Measurements from ENCODE around the gene MLXIP. TPM values are rescaled to one million over a fixed set of nuclear protein-coding genes. Genes with fewer than 3 reads are reported as not detected.

MLXIP gene
- polyA plus RNA-seq, 2 donors, result 8.2 to 18.0 TPM

DNA sequence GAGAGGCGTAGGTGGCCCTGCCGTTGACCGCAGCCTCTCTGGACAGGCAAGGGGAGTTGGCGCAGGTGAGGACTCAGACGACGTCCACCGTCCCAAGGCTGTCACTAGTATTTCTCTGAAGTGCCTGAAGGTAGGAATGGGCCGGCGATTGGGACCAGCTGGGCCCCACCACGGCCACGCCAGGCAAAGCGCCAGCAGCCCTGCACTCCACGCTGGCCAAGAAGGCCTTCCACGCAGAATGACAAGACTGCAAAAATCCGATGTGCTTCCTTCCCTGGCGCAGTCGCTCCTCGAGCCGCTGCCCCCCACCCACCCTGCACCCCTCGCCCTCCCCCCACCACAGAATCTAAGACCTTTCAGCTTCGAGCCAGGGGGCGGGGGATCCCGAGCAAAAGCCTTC is 17.3 kb upstream of the MLXIP start:
- Histone ChIP-seq H3K27ac (ENCODE audit: low read depth in 2 of 2, low read length in 1 of 2) (no peak overlapping the region), H3K4me1 (ENCODE audit: control insufficient read depth in 2 of 2, insufficient read depth in 2 of 2, low read length in 1 of 2) (peaks cover 6 to 8% of the 10 kb centered on the region in 2 donors), H3K27me3 (ENCODE audit: control insufficient read depth in 1 of 2, insufficient read depth in 2 of 2, low read length in 2 of 2) (no peaks in the 10 kb centered on the region), H3K4me3 (ENCODE audit: low read depth in 1 of 2, low read length in 2 of 2) (no peak overlapping the region), H3K36me3 (ENCODE audit: control insufficient read depth in 2 of 2, insufficient read depth in 2 of 2, low read length in 1 of 2) (peaks cover 0 to 3% of the 10 kb centered on the region in 2 donors), H3K9me3 (ENCODE audit: control insufficient read depth in 2 of 2, insufficient read depth in 1 of 2, low read depth in 1 of 2, low read length in 1 of 2) (no peaks in the 10 kb centered on the region)
- WGBS, 2 donors, result 87 to 90% methylated on average over 23 of the region's 23 CpGs

DNA sequence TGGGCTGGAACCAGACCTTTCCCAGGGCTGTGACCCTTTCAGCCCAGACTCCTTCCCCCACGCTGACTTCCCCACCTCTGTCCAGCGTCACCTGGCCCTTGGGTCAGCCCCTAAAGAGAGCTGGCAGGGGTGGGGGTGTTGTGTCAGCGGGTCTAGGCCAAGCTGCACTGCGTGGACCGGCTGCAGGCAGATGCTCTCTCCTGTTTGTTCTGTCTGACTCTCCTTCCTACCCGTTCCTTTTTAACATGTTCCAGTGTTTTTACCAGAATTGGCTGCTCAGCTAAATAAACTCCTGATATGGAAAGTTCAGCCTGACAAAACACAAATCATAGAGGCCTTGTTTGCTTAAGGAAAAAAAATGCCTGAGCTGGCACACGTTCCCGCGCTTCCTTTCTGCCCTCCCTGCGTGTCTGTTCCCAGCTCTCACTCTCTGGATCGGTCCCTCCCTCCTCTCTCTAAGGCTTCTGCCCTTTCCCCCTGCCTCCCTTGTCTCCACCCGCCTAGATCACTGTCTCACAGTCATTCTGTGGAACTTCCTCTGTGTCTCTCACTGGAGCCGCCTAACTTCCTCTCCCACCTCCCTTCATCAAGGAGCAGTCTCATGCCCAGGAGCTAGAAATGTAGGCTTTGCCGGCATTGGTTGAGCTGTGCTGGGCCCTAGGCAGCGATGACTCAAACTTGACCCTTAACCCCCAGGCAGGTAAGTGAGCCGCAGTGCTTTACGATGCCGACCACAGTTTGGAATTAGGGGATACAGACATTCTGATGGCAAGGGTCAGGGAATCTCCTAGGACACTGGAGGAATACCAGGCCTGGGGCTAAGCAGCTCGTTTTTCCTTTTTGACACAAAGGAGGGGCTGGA is 15.5 kb upstream of the MLXIP start:
- peaks cover 0 to 3% of the 10 kb centered on the region in 2 donors for H3K36me3 ChIP-seq (ENCODE audit: control insufficient read depth in 2 of 2, insufficient read depth in 2 of 2, low read length in 1 of 2)
- no peaks in the 10 kb centered on the region for H3K27me3 ChIP-seq (ENCODE audit: control insufficient read depth in 1 of 2, insufficient read depth in 2 of 2, low read length in 2 of 2)
- 12 to 17% methylated on average over 19 of the region's 19 CpGs for WGBS, 2 donors
- no peak overlapping the region for H3K4me3 ChIP-seq (ENCODE audit: low read depth in 1 of 2, low read length in 2 of 2)
- H3K27ac ChIP-seq (ENCODE audit: low read depth in 2 of 2, low read length in 1 of 2), result peak overlapping the region; percentile 73 to 85
- H3K9me3 ChIP-seq (ENCODE audit: control insufficient read depth in 2 of 2, insufficient read depth in 1 of 2, low read depth in 1 of 2, low read length in 1 of 2), result no peaks in the 10 kb centered on the region
- H3K4me1 ChIP-seq (ENCODE audit: control insufficient read depth in 2 of 2, insufficient read depth in 2 of 2, low read length in 1 of 2), result peaks cover 6 to 8% of the 10 kb centered on the region in 2 donors

DNA sequence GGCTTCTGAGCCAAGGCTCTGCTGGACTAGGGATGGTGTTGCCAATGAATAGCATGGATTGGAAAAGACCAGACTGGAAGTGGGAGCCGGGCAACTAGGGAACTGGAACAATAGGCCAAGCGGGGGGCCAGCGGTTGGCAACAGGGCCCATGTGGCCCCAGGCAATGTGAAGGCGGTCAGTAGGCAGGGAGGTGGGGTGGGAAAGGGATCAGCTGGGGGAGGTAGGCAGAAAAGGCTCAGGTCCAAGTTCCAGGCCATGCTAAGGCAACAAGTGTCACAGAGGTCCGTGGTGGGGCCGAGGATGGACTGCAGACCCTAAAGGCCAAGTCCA is 14.9 kb upstream of the MLXIP start:
- Histone ChIP-seq H3K4me1 (ENCODE audit: control insufficient read depth in 2 of 2, insufficient read depth in 2 of 2, low read length in 1 of 2) (peaks cover 6 to 8% of the 10 kb centered on the region in 2 donors), H3K9me3 (ENCODE audit: control insufficient read depth in 2 of 2, insufficient read depth in 1 of 2, low read depth in 1 of 2, low read length in 1 of 2) (no peaks in the 10 kb centered on the region), H3K4me3 (ENCODE audit: low read depth in 1 of 2, low read length in 2 of 2) (no peak overlapping the region), H3K36me3 (ENCODE audit: control insufficient read depth in 2 of 2, insufficient read depth in 2 of 2, low read length in 1 of 2) (peaks cover 0 to 3% of the 10 kb centered on the region in 2 donors), H3K27ac (ENCODE audit: low read depth in 2 of 2, low read length in 1 of 2) (peak overlapping the region; percentile 73 to 85), H3K27me3 (ENCODE audit: control insufficient read depth in 1 of 2, insufficient read depth in 2 of 2, low read length in 2 of 2) (no peaks in the 10 kb centered on the region)
- WGBS, 2 donors, result 63 to 81% methylated on average over 6 of the region's 6 CpGs

DNA sequence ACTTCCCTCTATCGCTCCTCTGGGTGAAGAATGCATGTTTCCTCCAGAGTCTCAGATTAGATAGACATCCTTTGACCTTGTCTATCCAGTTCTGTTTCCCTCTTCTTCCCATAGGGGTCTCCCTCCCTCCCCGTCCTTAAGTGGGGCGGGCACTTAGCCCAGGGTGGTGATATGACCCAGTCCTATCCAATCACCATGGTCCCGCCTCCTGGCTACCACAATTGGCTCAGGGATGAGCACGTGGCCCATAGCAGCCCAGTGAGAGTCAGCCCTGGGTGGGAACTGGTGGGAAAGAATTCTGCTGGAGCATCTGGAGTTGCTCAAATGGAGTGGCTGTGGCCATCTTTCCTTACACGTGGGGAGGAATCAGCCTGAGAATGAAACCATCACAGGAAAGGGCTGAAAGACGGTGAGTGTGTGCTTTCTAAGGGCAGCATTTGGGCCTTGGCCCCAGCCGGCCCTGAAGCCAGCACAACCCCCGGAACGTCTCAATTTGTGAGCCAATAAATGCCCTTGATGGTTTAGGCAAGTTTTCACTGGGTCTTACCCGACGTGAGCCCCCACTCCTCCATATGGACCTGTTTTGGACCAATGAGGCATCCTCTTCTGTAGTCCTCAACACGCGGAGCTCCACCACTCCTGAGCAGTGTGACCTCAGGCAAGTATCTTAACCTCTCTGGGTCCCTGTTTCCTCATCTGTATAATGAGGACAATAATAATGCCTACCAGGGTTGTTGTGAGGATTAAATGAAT is 14.4 kb upstream of the MLXIP start:
- H3K27me3 ChIP-seq (ENCODE audit: control insufficient read depth in 1 of 2, insufficient read depth in 2 of 2, low read length in 2 of 2), result no peaks in the 10 kb centered on the region
- H3K27ac ChIP-seq (ENCODE audit: low read depth in 2 of 2, low read length in 1 of 2), result peak overlapping the region; percentile 73 to 85
- WGBS, 2 donors, result 68 to 73% methylated on average over 14 of the region's 14 CpGs
- H3K4me3 ChIP-seq (ENCODE audit: low read depth in 1 of 2, low read length in 2 of 2), result no peak overlapping the region
- H3K36me3 ChIP-seq (ENCODE audit: control insufficient read depth in 2 of 2, insufficient read depth in 2 of 2, low read length in 1 of 2), result peaks cover 0 to 3% of the 10 kb centered on the region in 2 donors
- no peaks in the 10 kb centered on the region for H3K9me3 ChIP-seq (ENCODE audit: control insufficient read depth in 2 of 2, insufficient read depth in 1 of 2, low read depth in 1 of 2, low read length in 1 of 2)
- peaks cover 6 to 8% of the 10 kb centered on the region in 2 donors for H3K4me1 ChIP-seq (ENCODE audit: control insufficient read depth in 2 of 2, insufficient read depth in 2 of 2, low read length in 1 of 2)

DNA sequence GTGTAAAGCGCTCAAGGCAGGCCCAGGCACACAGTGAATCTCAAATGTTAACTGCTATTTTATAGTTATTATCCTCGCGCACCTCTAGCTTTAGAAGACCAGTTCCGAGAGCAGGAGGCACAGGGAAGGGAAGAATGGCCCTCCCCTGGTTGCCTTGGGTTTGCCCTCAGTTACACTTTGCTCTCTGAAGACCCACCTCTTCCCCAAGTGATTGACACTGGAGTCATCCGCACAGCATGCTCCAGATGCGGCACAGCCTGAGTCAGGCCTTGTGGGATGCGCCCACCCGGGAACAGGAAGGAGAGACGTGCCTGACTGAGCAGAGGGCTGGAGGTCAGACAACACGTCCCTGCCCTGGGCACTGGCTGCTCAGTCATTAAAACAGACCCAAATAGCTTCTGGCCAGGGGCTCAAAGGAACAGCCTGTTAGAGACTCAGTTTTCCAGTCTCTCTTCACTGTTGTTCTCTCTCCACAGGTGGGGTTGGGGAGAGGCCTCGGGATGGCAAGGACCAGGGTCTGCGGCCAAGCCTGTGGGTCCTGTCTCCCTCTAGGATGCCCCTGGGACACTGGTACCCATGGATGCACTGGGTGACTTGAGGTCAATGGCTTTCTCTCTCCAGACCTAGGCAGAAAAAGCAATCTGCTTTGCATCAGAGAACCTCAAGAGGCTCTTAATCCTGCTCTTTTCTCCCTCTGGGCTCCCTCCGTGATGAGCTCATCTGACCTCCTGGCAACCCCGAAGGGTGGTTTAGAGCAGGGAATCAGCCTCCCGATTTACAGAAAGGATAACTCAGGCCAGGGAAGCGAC is 13.6 kb upstream of the MLXIP start:
- H3K27ac ChIP-seq (ENCODE audit: low read depth in 2 of 2, low read length in 1 of 2), result peak overlapping the region; percentile 11 to 85
- peaks cover 6 to 8% of the 10 kb centered on the region in 2 donors for H3K4me1 ChIP-seq (ENCODE audit: control insufficient read depth in 2 of 2, insufficient read depth in 2 of 2, low read length in 1 of 2)
- no peaks in the 10 kb centered on the region for H3K36me3 ChIP-seq (ENCODE audit: control insufficient read depth in 2 of 2, insufficient read depth in 2 of 2, low read length in 1 of 2)
- no peak overlapping the region for H3K4me3 ChIP-seq (ENCODE audit: low read depth in 1 of 2, low read length in 2 of 2)
- 62 to 65% methylated on average over 16 of the region's 16 CpGs for WGBS, 2 donors
- H3K9me3 ChIP-seq (ENCODE audit: control insufficient read depth in 2 of 2, insufficient read depth in 1 of 2, low read depth in 1 of 2, low read length in 1 of 2), result no peaks in the 10 kb centered on the region
- H3K27me3 ChIP-seq (ENCODE audit: control insufficient read depth in 1 of 2, insufficient read depth in 2 of 2, low read length in 2 of 2), result no peaks in the 10 kb centered on the region

DNA sequence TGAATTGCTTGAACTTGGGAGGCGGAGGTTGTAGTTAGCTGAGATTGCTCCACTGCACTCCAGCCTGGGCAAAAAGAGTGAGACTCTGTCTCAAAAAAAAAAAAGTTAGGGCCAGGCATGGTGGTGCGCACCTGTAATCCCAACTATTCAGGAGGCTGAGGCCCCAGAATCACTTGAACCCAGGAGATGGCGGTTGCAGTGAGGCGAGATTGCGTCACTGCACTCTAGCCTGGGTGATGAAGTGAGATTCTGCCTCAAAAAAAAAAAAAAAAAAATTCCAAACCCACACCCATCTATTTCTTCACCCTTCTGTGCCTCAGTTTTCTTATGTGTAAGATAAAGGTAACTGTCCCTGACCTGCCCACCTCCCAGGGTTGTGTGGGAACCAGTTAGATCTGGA is 11.0 kb upstream of the MLXIP start:
- Histone ChIP-seq H3K27ac (ENCODE audit: low read depth in 2 of 2, low read length in 1 of 2) (peak overlapping the region in 1 of 2 donors; percentile 65), H3K27me3 (ENCODE audit: control insufficient read depth in 1 of 2, insufficient read depth in 2 of 2, low read length in 2 of 2) (no peaks in the 10 kb centered on the region), H3K9me3 (ENCODE audit: control insufficient read depth in 2 of 2, insufficient read depth in 1 of 2, low read depth in 1 of 2, low read length in 1 of 2) (no peaks in the 10 kb centered on the region), H3K36me3 (ENCODE audit: control insufficient read depth in 2 of 2, insufficient read depth in 2 of 2, low read length in 1 of 2) (no peaks in the 10 kb centered on the region), H3K4me1 (ENCODE audit: control insufficient read depth in 2 of 2, insufficient read depth in 2 of 2, low read length in 1 of 2) (peaks cover 7 to 9% of the 10 kb centered on the region in 2 donors), H3K4me3 (ENCODE audit: low read depth in 1 of 2, low read length in 2 of 2) (no peak overlapping the region)
- 96 to 99% methylated on average over 5 of the region's 5 CpGs for WGBS, 2 donors

DNA sequence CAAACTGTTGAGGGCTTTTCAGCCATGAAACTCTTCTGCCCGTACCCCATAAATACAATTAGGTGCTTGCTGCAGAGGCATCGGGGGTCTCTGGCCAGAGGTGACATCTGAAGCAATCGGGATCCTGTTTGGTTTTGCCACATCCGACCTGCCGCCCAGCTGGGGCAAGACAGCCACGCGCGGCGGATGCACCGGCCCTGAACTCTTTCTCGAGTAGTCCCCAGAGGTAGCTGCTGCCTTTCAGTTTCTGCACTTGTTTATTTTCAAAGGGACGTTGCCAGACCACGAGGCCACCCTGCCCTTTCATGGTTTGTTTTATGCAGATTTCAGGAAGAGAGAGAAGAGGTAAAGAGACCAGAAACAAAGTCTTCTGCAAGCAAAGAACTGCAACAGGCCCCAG is 10.6 kb upstream of the MLXIP start:
- Histone ChIP-seq H3K27ac (ENCODE audit: low read depth in 2 of 2, low read length in 1 of 2) (peak overlapping the region in 1 of 2 donors; percentile 65), H3K4me3 (ENCODE audit: low read depth in 1 of 2, low read length in 2 of 2) (no peak overlapping the region), H3K36me3 (ENCODE audit: control insufficient read depth in 2 of 2, insufficient read depth in 2 of 2, low read length in 1 of 2) (no peaks in the 10 kb centered on the region), H3K9me3 (ENCODE audit: control insufficient read depth in 2 of 2, insufficient read depth in 1 of 2, low read depth in 1 of 2, low read length in 1 of 2) (no peaks in the 10 kb centered on the region), H3K27me3 (ENCODE audit: control insufficient read depth in 1 of 2, insufficient read depth in 2 of 2, low read length in 2 of 2) (no peaks in the 10 kb centered on the region), H3K4me1 (ENCODE audit: control insufficient read depth in 2 of 2, insufficient read depth in 2 of 2, low read length in 1 of 2) (peaks cover 4 to 6% of the 10 kb centered on the region in 2 donors)
- WGBS, 2 donors, result 36 to 40% methylated on average over 13 of the region's 13 CpGs

DNA sequence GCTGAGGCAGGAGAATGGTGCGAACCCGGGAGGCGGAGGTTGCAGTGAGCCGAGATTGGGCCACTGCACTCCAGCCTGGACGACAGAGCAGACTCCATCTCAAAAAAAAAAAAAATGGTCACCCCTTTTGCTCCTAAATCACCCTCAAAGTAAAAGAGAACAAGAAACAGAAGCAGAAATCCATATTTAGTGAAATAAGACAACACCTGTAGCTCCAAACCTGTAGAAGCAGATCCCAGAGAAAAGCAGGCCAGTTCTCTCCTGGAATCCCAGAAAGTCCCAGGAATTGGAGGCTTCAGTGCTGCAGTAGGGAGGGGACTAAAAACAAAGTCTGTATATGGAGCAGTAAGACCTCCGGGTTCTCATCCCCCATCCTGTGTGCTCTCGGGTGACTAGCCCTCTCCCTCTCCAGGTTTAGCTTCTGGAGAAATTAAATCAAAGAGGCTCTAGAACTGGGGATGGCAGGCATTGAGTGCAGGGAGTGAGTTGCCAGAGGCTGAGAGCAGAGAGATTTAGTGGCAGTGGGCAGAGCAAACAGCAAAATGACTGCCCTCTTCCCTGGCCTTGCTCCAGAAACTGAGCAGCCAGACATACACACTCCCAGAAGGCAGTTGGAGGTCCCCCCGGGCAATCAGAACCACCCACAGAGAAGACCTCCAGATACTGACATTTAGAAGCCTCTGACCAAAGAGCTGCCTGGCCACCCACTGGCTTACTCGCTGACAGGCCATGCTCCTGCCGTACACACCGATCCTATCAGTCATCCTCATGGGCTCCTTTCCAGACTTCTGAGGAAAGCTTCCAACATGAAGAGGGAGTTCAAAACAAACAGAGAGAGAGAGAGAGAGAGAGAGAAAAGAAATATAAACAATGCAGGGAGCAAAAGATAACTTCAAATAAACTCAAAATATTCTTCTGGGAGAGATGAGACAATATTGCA is 6.3 kb upstream of the MLXIP start:
- H3K36me3 ChIP-seq (ENCODE audit: control insufficient read depth in 2 of 2, insufficient read depth in 2 of 2, low read length in 1 of 2), result no peaks in the 10 kb centered on the region
- no peak overlapping the region for H3K4me3 ChIP-seq (ENCODE audit: low read depth in 1 of 2, low read length in 2 of 2)
- H3K27ac ChIP-seq (ENCODE audit: low read depth in 2 of 2, low read length in 1 of 2), result peak overlapping the region in 1 of 2 donors; percentile 60
- H3K27me3 ChIP-seq (ENCODE audit: control insufficient read depth in 1 of 2, insufficient read depth in 2 of 2, low read length in 2 of 2), result no peaks in the 10 kb centered on the region
- H3K9me3 ChIP-seq (ENCODE audit: control insufficient read depth in 2 of 2, insufficient read depth in 1 of 2, low read depth in 1 of 2, low read length in 1 of 2), result no peaks in the 10 kb centered on the region
- H3K4me1 ChIP-seq (ENCODE audit: control insufficient read depth in 2 of 2, insufficient read depth in 2 of 2, low read length in 1 of 2), result peaks cover 0 to 3% of the 10 kb centered on the region in 2 donors
- WGBS, 2 donors, result 52 to 60% methylated on average over 11 of the region's 11 CpGs

Data from esophagus (tissue), 2 donors.